ENCODE results near the gene VSTM2A. TPM values are rescaled to one million over a fixed set of nuclear protein-coding genes. Genes with fewer than 3 reads are reported as not detected.

The VSTM2A gene
- total and polyA plus RNA-seq, 7 donors: 0.01 TPM; not detected in 6

GRCh38 chr7:54560723-54561122, 18.5 kb downstream of the VSTM2A start:
- Histone ChIP-seq H3K27me3 (ENCODE audit: insufficient read depth in 3 of 3, low read length in 2 of 3) (no peaks in the 10 kb centered on the region), H3K27ac (no peak overlapping the region), H3K4me3 (no peak overlapping the region), H3K4me1 (no peaks in the 10 kb centered on the region), H3K36me3 (ENCODE audit: insufficient read depth in 1 of 2, low read depth in 1 of 2) (no peaks in the 10 kb centered on the region), H3K9me3 (no peaks in the 10 kb centered on the region)
- no peak for DNase-seq
- TF ChIP-seq CTCF (IDR thresholded peaks at IDR 0.05): no peak
- intact Hi-C loops (cut with DNase I): no loop called here
- WGBS, 3 donors: 89 to 90% (median 90%) methylated on average over 2 of the region's 2 CpGs
- no peak for ATAC-seq

DNA sequence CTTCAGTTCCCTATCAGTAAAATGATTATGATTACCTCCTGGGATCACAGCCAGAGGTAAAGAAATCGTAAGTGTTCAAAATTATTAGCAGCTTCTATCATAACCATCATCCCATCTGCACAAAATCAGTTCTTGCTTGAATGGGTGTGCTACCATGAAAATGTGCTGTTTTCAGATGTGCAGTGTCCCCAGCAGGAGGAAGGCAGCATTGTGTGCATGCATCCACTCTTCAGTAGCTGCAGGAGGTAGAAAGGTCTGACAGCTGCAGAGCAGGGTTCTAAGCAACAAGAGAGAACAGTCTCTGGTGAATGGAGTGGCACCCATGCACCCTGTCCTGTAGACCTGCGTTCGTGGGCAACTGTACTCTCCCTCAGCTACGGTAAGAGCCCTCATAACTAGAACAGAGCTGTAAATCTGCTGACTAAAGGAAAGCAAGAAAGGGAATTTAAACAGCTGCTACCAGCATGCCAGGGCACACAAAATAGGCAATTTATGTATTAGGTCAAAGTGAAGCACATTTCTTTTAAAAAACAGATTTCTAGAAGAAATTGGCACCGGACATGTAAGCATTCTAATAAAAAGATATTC, 21.2 kb downstream of the VSTM2A start:
- H3K36me3 ChIP-seq (ENCODE audit: insufficient read depth in 1 of 2, low read depth in 1 of 2): no peaks in the 10 kb centered on the region
- no peak for TF ChIP-seq CTCF (IDR thresholded peaks at IDR 0.05)
- DNase-seq (no peak), ATAC-seq (no peak)
- no peak overlapping the region for H3K4me3 ChIP-seq
- H3K4me1 ChIP-seq: no peaks in the 10 kb centered on the region
- no peak overlapping the region for H3K27ac ChIP-seq
- H3K27me3 ChIP-seq (ENCODE audit: insufficient read depth in 3 of 3, low read length in 2 of 3): no peaks in the 10 kb centered on the region
- no peaks in the 10 kb centered on the region for H3K9me3 ChIP-seq
- intact Hi-C loops (cut with DNase I): no loop called here
- 34 to 49% (median 36%) methylated on average over 5 of the region's 5 CpGs for WGBS, 3 donors

DNA sequence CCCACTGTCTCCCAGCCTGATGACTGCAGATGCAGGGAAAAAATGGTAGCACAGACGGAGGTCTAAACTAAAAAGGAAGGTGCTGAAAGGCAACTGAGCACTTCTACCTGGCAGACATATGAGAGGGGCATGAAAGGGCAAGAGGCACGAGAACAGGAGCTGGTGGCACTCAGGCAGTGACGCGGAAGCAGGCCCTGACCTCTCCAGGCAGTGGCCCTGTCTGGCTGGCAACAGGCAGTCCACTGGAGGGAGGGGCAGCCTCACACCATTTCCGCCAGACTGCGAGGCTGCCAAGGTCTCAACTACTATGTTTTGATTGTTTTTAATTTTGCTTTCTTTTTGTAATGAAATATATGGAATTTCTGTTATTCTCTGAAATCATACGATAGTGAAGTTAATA, 23.3 kb downstream of the VSTM2A start:
- no peak overlapping the region for H3K4me3 ChIP-seq
- no peaks in the 10 kb centered on the region for H3K9me3 ChIP-seq
- H3K36me3 ChIP-seq (ENCODE audit: insufficient read depth in 1 of 2, low read depth in 1 of 2): no peaks in the 10 kb centered on the region
- ATAC-seq: no peak
- no peaks in the 10 kb centered on the region for H3K27me3 ChIP-seq (ENCODE audit: insufficient read depth in 3 of 3, low read length in 2 of 3)
- TF ChIP-seq CTCF (IDR thresholded peaks at IDR 0.05): no peak
- DNase-seq: no peak
- no peak overlapping the region for H3K27ac ChIP-seq
- intact Hi-C loops (cut with DNase I): no loop called here
- 59 to 79% (median 70%) methylated on average over 7 of the region's 7 CpGs for WGBS, 3 donors
- H3K4me1 ChIP-seq: no peaks in the 10 kb centered on the region

GRCh38 chr7:54581511-54581910, 39.3 kb downstream of the VSTM2A start:
- WGBS, 3 donors: 61 to 78% (median 70%) methylated on average over 2 of the region's 2 CpGs
- intact Hi-C loops (cut with DNase I): no loop called here
- no peak for TF ChIP-seq CTCF (IDR thresholded peaks at IDR 0.05)

More at GRCh38 chr7:54581511-54581910, 39.3 kb downstream of the VSTM2A start:
- H3K9me3 ChIP-seq: no peaks in the 10 kb centered on the region
- DNase-seq: no peak
- H3K27ac ChIP-seq: no peak overlapping the region
- no peak overlapping the region for H3K4me3 ChIP-seq
- H3K4me1 ChIP-seq: no peaks in the 10 kb centered on the region
- H3K36me3 ChIP-seq (ENCODE audit: insufficient read depth in 1 of 2, low read depth in 1 of 2): no peaks in the 10 kb centered on the region
- H3K27me3 ChIP-seq (ENCODE audit: insufficient read depth in 3 of 3, low read length in 2 of 3): no peaks in the 10 kb centered on the region
- no peak for ATAC-seq

Measured in psoas muscle (tissue), 8 donors.